ENCODE measurements around the gene LIN7C.

The LIN7C gene

GRCh38 chr11:27445625-27446024, 60.9 kb downstream of the LIN7C start:
- TF ChIP-seq POLR2A (IDR thresholded peaks at IDR 0.05; ENCODE audit: low read depth, low read length) (no peak), PAX5 (IDR thresholded peaks at IDR 0.05; ENCODE audit: insufficient read depth, low read length, severe bottlenecking) (no peak), SPI1 (IDR thresholded peaks at IDR 0.05; ENCODE audit: low read depth, low read length) (no peak)
- DNase-seq (ENCODE audit: insufficient read length, low spot score): no peak
- FAIRE-seq: no peak

GRCh38 chr11:27444801-27445215, 61.8 kb downstream of the LIN7C start:
- DNase-seq (ENCODE audit: insufficient read length, low spot score) (no peak), FAIRE-seq (no peak)

More at GRCh38 chr11:27444801-27445215, 61.8 kb downstream of the LIN7C start:
- TF ChIP-seq PAX5 (IDR thresholded peaks at IDR 0.05; ENCODE audit: insufficient read depth, low read length, severe bottlenecking) (no peak), TAF1 (IDR thresholded peaks at IDR 0.05; ENCODE audit: low read depth, low read length) (no peak), SPI1 (IDR thresholded peaks at IDR 0.05; ENCODE audit: low read depth, low read length) (no peak), POLR2A (IDR thresholded peaks at IDR 0.05; ENCODE audit: low read depth, low read length) (no peak), POLR2AphosphoS5 (IDR thresholded peaks at IDR 0.05; ENCODE audit: low read depth, low read length) (no peak), POU2F2 (IDR thresholded peaks at IDR 0.05; ENCODE audit: low read depth, low read length) (no peak)
